Hypothalamus (tissue), 51 donors: Measurements from ENCODE around the gene RFX3.

Experiments
- DNase-seq, 51 donors: peaks; one replicate each; lab custom pipeline; 2025; lab: John Stamatoyannopoulos, UW

Gene RFX3

GRCh38 chr9:3240656-3241268 is 285.0 kb downstream of the RFX3 start:
- DNase-seq = peak in 42 of 51 donors; percentile 1 to 75 (median 30)

- DNase-seq = no peak
Measured at GRCh38 chr9:3239240-3239639, 286.6 kb downstream of the RFX3 start.

GRCh38 chr9:3238236-3238635 is 287.6 kb downstream of the RFX3 start:
- no peak for DNase-seq

DNA sequence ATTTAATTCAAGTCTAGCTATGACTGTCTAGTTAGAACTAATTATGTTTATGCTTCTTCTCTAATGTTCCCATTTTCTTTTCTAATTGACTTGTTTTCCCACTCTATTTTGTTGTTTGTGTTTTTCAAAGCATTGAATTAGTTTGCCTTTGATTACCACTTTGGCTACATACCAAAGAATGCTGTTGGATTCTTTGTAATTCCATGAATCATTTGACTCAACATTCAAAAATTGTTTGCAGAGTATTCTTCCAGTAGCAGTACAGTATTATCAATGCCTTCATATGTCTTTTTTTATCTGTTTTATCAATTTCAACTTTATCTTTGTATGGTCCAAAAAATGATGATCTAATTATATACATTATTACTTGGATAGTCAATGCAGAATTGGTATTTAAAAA is 288.7 kb downstream of the RFX3 start:
- no peak for DNase-seq

- no peak for DNase-seq
Measured at GRCh38 chr9:3235497-3235896, 290.3 kb downstream of the RFX3 start.

DNA sequence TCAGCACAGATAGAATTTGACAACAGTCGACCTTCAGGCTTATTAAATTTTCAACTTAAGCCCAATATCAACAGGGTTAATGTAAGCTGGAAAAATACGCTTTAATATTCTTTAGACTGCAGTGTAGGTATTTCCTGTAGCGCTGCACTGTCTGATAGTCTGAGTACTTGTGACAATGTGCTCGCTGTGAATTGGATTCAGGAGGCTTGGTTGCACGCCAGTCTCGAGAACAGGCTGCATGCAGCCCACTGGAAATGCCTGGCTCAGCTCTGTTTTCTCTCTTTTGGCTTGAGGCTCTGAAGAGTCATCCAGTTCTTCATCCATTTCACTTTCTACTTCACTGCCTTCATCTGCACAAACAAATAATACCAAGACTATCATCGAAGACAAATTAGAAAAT is 300.9 kb downstream of the RFX3 start:
- peak in 26 of 51 donors; percentile 2 to 58 (median 12) for DNase-seq

DNA sequence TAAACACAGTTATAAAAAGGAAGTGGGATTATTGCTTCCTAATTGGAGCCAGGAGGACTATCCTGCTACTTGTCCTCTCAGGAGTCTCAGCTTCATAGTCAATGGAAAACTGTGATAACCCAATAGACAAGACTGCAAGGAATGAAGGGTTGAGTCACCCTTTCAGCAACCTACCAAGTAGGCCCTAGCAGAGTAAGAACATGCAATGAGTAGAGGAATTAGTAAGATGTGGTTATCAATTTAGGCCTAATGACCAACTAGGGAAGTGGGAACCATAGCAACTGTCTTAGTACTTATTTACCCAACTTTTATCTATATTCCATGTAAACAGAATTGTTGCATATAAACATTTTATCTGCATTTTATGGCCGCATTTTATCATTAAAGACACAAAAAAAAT is 310.1 kb downstream of the RFX3 start:
- DNase-seq = no peak

- no peak for DNase-seq
Measured at GRCh38 chr9:3214741-3215140, 311.1 kb downstream of the RFX3 start.

- peak in 3 of 51 donors; percentile 1 to 4 (median 2) for DNase-seq
Measured at GRCh38 chr9:3205421-3206095, 320.2 kb downstream of the RFX3 start.

DNA sequence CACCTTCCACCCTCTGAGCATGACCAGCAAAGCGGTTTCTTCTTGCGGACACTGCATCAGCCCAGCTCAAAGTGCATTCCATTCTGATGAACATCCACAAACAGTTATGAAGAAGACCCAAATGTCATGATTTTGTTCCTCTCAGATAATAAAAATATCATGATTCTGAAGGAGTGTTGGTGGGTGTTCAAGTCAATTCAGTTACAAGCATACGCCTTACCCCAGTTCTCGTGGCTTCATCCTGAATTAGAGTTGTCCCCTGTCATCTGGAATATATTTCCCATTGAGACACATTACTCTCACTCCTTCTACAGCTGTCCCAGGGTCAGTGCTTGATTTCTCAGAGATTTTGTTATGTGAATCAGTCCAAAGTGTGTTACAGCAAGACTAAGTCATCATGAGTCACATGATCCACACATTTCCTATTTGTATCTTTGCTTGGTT is 325.4 kb downstream of the RFX3 start:
- DNase-seq = no peak

DNA sequence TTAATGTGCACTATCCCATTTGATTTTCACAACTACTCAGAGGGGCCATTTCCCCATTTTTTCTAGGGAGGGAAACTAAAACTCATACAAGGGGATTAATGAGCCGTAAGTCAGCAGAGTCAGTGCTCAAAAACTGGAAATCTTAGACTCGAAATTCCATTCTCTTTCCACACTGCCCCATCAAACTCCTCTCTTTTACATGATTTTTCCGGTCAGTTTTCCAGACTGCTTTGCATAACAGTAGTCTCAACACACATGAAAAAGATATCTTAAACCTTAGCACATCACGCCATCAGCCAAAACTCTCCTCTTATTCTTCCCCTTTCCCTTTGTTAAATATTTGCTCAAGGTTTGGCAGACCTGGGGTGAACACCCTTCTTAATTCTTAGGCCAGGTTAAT is 332.0 kb downstream of the RFX3 start:
- no peak for DNase-seq

GRCh38 chr9:3191715-3192114 is 334.1 kb downstream of the RFX3 start:
- DNase-seq = no peak

DNA sequence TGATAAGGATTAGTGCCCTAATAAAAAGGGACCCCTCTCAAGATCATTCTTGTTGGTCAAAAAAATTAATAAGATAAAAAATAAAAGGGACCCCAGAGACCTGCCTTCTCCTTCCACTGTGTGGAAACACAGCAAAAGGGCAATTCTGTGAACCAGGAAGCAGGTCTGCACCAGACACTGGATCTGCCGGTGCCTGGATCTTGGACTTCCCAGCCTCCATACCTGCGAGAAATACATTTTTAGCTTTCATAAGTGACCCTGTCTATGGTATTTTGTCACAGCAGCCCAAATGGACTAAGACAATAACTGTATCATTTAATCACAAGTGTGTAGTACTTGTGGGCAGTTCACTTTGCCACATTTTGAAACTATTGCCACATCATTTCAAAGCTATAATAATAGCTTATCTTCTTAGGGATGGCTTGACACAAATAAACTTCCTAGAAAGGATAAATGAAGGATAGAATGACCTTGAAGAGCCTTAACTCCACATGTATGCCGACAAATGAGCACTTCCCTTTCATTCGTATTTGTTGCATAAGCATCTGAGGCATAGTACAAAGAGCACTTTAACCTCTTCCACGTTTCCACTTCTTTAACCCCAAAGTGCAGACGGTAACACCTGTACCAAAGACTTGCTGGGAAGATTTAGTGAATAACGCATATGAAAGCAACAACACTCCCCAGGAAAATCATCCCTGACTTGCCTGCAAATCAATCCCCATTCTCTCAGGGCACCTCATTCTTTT is 336.5 kb downstream of the RFX3 start:
- DNase-seq = no peak

DNA sequence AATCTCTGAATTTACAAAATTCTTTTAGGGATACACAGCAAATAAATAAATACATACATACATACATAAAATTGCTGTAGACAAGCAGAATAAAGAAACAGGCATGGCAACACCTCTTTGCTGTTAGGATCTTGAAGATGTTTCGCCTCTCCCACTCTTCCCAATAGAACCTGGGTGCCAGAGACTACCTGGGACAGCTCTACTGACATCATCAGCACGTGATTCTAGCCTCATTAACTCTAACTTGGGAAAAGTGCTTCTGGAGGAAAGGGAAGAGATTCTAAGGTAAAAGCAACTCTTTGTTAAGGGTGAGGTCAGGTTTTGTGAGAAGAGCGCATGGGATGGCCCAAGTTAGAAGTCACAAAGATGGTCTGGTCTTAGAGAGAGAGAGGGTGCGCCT is 339.1 kb downstream of the RFX3 start:
- no peak for DNase-seq

DNA sequence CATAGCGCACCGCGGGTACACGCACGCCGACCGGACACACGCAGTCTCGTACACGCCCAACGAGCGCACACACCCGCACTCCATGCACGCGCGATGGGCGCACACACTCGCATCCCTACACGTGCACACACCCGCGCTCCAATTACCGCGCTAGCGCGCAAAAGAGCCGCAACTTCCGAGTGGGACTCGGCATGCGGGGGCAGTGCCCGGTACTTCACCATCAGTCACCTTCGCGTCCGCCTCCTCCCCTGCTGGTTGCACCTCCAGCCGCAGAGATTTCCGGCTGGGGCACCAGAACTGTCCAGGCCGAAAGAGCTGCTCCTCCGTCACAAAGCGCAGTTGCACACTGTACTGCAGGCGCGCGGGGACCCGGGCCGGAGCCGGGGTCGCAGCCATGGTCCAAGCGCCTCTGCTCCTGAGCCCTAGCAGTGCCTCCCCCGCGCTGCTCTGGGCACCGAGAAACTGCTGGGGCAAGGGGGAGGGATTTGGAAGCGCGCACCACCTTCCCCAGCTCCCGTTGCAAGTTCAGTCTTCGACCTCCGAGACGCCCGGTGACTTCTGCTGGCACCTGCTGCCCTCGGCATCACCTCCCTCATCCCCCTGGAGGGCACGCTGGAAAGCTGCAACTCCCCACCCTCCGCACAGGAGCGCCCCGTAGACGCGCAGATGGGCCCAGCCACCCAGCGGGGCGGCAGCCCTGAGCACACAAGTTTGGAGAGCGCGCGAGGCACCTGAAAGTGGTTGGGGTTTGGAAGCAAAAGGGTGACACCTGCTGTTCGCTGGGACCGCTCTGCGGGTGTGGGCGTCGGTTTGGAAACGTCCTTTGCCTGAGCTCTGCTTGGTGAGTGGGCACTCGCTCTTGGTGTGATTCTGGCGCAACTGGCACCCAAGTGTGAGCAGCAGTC is 344.5 kb downstream of the RFX3 start:
- peak in 30 of 51 donors; percentile 1 to 59 (median 30) for DNase-seq

DNA sequence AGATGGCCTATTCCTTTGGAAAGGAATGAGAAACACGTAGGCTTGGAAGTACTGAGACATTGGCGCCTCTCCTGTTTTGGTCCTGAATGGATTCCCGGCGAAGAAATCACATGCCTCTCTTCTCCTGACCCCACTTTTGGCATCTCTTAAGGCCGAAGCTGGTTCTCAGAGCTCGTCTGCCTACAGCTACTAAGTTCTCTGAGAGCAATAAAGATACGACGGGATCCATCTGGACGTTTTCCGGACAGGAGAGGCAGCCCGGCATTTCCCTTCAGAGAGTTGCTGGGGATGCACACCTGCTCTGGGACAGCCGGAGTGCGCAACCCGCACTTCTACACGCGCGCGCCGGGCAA is 345.1 kb downstream of the RFX3 start:
- DNase-seq = peak in 2 of 51 donors; percentile 0 to 16

DNA sequence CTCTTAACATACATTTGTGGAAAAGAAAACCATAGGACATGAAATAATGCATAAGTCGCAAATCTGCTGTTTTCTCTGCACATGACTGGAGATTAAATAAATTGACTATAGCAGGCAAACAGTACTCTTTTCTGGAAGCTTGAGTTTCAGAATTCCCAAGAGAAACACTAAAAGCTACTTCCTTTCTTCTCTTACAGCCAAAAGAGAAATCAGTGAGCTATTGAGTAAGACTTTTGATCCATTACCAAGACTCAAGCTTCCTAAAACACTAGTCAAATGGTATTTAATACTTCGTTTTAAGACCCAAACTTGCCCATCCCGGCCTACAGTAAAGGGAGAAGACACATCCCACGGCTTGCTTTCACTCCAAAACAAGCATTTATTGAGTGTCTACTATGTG is 346.1 kb downstream of the RFX3 start:
- DNase-seq = no peak

DNA sequence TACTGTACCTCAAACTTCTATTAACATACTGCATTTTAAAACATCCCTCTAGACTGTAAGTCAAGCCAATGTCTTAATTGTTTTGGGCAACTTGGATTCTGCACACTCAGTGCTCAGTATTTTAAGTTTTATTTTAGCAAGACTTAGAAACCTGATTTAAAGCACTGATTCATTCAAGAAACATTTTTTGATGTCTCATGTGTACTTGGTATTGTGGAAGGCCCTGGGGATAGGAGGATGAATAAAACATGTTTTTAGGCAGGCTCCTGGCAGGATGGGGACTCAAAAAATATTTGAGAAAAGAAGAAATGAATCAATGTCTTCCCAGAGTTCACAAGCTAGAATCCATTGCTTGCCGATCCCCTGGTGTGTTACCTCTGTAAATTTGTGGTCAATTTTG is 347.9 kb downstream of the RFX3 start:
- no peak for DNase-seq

DNA sequence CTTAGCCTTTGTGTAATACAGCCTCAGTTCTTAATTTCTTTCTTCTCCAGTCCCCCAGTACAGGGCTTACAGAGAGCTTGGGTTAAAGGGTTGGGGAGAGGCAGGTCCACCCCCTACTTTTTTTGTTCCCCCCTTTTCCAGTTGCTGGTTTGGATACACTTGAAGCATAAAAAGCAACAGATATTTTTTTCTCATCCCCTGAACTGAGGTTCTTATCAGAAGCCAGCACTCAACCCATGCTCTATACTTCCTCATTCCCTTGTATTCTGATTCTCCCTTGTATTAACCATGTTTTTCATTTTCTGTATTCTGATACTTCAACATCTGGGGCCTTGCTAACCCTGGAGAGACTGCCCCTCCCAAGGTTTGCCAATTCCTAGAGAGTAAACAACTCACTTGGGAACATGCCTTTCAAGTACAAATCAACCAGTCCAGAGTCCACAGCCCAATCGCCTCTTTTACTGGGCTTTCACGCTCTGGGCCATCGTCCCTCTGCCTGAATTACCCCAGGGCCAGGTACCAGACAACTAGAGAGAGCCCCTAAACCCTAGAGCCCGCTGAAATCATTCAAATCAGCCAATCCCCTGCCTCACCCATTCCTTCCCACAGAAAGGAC is 348.5 kb downstream of the RFX3 start:
- DNase-seq = no peak

DNA sequence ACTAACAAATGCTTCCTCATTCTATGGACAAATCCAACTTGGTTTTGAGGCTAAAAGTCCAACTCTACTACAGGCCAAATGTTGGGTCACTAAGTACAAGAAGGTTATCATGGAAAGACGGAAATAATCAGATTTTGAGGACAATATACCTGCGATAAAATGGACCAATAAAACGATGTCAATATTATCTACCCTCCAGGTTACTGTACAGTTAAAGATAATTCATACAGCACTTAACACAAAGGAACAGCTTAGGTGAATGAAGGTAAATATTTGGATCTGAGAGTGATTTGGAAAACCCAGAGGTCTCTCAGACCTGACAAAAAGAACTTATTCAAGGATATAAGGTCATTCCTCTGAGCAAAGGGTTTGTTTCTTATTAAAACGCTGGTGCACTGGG is 352.4 kb downstream of the RFX3 start:
- no peak for DNase-seq
